GM19372 (cell line): ENCODE results near the gene VIP.

ENCODE experiments used
- ATAC-seq: cut with Tn5 transposase; IDR thresholded peaks from one replicate; pipeline ENCODE4 v1.9.1; 2021; ENCODE audit warnings: mild to moderate bottlenecking, low read depth, moderate library complexity; ENCODE audit not compliant: unreplicated experiment

Gene VIP

DNA sequence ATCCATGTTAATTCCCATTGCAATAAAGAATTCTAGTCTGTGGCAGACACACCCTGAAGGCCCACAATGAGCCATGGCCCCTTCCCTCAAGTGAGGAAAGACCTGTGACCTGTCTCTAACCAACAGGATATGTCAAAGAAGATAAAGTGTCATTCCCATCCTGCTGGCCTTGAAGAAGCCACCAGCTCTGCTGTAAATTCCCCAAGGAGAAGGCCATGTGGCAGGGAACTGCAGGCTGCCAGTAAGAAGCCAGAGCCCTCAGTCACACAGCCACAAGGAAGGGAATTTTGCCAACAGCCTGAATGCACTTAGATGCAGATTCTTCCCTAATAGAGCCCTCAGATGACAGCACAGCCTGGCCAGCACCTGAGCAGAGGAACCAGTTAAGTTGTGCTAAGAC is 24.8 kb downstream of the VIP start:
- no peak for ATAC-seq

DNA sequence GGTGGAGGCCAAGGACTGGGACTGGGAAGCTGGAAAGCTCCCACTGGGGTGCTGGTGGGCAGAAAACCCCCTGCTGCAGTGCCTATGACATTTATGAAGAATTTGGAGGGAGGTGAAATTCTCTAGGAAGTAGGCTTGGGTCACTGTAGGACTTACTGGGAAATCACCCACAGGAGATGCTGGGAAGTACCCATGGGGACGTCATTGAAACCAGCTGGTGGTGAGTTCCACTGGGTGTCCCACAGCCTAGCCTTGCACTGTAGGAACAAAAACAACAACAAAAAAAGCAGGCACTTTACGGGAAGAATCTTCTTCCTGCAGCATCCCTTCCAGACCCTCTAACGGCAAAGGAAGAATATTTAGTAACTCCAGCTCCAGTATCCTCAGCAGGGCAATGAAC is 26.2 kb downstream of the VIP start:
- ATAC-seq = no peak

DNA sequence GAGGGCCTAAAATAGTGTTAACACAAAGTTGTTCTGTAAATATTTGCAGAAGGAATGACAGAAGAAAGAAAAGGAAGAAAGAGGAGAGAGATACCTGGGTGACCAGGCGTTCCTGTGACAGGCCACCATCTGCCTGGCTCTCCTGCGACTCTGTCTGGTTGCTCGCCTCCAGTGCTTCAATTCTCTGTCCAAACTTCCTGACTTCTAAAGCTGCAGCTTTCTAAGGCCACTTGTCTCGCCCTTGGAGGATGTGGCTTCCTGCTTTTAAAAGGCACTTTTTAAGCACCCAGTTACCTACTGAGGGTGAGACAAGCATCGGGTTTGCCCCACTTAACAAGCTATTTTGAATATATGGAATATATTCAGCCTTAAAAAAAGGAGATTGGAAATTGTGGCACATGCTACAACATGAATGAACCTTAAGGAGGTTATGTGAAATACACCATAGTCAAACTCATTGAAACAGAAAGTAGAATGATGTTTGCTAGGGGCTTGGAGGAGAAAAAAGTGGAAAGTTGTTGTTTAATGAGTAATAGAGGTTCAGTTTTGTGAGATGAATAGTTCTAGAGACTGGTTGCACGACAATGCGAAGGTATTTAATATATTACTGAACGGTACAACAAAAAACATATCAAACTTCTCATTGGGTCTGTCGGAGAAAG is 32.8 kb downstream of the VIP start:
- no peak for ATAC-seq

- no peak for ATAC-seq
Measured at GRCh38 chr6:152794696-152795095, 44.1 kb downstream of the VIP start.

DNA sequence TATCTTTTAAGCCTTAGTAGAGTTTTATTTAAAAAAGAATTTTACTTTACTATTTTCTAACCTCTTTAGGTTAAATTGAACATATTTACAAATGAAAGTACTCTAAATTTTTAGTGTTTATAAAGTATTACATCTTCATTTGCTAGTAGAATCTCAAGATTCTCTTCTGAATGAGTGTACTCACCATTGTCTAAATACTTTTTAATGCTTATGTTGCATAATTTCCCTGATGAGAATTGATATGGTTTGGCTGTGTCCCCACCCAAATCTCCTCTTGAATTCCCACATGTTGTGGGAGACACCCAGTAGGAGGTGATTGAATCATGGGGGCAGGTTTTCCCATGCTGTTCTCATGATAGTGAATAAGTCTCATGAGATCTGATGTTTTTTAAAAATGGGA is 53.6 kb downstream of the VIP start:
- ATAC-seq = no peak
